Stimulated activated CD8-positive, alpha-beta memory T cell treated with anti-CD3 and anti-CD28 coated beads, Interleukin-4, amount 100 ng/mL, for 24 hours (primary cell): ENCODE results near the gene MGME1.

Source experiments
- DNase-seq: peaks from one replicate; pipeline ENCODE4 v3.0.0-alpha.2; 2020; ENCODE audit warnings: low read depth

The MGME1 gene, protein sequence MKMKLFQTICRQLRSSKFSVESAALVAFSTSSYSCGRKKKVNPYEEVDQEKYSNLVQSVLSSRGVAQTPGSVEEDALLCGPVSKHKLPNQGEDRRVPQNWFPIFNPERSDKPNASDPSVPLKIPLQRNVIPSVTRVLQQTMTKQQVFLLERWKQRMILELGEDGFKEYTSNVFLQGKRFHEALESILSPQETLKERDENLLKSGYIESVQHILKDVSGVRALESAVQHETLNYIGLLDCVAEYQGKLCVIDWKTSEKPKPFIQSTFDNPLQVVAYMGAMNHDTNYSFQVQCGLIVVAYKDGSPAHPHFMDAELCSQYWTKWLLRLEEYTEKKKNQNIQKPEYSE

DNA sequence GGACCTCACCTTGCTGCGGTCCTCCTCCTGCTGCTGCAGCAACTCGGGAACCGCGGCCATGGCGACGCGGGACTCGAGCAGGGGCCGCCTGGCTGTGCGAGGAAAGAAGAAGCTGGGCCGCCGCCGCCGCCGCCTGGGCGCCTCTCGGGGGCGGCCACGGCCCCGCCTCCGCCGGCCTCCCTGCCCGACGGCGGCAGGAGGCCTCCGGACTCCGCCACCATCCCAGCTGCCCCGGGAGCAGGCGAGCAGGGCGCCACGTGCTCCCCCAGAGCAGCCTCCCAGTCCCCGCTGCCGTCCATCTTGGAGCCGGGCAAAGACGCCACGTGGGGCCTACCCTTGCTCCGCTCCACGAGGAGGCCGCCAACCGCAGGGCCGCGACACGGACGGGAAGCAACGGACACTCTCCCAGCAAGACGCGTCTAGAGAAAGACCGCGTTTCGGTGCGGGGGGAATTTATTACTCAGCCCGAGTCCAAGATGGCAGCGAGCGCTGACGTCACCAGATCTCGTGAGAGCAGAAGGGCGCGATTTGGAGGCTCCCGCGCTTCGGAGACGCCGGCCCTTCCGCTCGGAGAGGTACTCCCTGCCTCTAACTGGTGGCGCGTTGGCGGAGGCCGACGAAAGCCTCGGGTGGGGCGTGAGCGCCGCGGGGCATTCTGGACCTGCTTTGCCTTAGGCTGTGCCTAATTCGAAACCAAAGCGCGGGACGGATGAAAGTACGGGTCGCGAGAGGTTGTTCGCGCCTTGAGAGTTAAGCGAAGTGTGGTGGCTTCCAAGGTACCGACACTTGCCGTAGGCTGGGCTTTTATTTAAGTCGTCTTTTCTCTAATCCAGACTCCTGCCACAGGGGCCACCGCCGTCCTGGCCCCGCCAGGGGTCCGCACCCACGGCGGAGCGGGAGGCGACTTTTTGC, at the start of gene MGME1, which contains the start of gene SNX5:
Gene MGME1 (plus strand): TSS at position 653 of the 912 bp plus-strand sequence. CDS start 842 bp downstream, outside the sequence.
Gene SNX5 (minus strand): TSS at position 429 of the 912 bp plus-strand sequence. CDS start 369 bp downstream, at position 60.
- DNase-seq: peak; percentile 99

DNA sequence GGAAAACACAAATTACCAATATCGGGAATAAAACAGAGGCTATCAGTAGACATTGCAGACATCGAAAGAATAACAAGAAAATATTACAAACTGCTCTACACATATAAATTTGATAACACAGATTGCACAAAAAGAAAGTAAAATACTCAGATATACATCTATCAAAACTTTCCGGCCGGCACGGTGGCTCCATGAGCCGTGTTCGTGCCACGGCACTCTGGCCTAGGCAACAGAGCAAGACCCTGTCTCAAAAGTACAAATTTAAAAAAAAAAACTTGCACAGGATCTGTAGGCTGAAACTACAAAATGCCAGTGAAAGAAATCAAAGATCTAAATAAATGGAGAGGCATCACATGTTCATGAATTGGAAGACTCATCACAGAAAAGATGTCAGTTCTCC, 49.7 kb upstream of the MGME1 start:
- no peak for DNase-seq

DNA sequence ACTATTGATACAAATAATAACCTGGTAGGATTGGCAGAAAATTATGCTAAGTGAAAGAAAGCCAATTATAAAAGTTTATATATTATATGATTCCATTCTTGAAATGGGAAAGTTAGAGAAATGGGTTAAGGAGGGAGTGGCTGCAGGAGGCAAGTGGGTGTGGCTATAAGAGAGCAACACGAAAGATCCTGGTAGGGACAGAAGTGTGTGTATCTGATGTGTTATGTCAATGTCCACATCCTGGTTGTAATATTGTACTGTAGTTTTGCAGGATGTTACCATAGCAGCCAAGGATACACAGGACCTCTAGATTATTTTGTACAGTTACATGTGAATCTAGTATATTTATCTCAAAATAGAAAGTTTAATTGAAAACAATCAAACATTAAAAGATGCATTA, 47.0 kb upstream of the MGME1 start:
- no peak for DNase-seq

DNA sequence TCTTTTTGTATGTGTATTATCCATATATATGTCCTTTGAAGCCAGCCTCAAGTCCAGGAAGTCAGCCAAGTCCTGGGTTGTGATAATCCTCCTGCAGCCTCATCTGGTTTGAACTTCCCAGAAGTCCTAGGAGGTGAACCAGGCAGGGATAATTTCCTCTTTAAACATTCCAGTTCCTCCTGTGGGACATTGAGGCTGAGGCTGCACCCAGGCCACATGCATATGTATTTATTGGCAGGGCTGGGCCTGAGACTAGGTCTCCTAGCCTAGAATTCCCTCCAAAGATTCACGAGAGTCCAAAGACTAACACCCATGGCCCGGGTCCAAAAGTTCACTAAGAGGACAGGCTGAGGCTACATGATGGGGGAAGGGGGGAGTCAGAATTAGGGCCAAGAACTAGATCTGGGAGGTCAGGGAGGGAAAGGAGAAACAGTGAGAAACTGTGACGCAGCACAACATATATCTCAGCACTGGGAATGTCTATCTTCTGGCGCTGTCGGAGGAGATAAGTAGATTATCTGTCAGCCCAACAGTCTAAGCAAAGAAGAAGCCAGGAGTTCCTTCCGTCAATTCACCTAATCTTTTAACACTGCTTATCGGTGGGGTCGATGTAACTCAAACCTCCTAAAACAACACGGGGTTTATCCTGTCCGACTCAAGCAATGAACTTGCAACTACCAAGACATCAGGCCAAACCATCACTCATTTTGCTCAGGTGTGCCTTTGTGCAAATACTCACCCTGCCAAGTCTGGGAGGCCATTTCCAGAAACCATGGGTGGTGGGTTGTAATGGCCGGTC, 43.5 kb upstream of the MGME1 start:
- DNase-seq: no peak

DNA sequence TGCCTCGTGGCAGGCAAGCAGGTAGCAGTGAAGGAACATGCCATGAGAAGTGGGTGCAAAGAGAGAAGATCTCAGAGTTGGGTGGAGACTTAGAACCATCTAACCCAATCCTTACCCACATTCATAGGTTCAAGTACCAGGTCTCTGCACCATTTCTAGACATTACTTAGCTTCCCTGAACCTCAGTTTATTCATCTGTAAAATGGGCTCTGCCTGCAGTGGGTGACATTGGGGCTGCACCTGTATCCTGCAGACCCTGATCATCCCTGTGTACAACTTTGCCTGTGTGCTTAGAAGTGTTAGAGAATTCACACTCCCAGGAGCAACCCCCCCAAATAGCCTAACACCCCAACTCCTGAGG, 42.9 kb upstream of the MGME1 start:
- no peak for DNase-seq

DNA sequence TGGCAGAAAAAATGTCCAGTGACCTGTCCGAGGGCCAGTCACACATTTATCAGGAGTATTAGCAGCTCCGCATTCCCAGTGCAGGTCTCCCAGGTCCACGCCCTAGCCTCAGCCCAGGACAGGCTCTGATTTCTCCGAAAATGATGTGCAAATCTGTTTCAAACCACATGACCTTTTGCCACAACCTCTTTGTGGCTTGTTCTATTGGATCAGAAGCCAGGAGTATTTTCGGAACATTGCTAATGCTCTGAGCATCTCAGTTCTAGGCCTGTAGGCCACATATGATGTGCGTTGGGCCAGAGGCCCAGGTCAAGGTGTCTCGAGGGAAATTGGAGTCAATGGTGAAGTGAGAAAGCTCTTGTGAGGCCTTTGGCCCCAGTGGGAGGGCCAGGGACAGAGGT, 40.6 kb upstream of the MGME1 start:
- DNase-seq: no peak

DNA sequence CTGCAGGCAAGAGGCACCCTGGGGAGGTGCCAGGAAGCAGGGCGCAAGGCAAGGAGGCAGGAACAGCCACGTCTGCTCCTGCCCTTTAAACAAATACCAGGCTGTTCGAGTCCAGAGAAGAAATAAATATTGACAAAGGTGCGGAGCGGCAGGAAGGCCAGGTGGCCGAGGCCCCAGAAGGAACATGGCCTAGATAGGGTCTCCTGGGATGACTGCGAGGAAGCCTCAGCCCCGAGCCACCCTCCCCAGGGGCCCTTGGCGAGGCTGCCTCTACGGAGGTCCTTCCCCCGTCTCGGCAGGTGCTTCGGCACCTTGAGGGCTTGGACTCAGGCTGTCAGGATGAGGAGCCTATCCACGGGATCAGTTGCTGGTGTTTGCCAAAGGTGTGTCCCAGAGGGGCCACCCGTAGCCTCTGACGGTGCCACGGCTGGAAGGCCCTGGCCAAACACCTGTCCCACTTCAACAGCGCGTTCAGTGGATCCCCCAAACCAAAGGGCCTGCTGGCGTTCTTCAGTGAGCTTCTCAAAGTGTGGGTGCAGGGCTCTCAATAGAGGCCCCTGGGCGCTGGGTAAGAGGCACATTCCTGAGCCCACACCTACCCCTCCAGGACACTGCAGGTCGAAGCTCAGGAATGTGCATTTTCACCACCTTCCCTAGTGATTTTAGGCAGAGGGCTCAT, 40.0 kb upstream of the MGME1 start:
- no peak for DNase-seq

DNA sequence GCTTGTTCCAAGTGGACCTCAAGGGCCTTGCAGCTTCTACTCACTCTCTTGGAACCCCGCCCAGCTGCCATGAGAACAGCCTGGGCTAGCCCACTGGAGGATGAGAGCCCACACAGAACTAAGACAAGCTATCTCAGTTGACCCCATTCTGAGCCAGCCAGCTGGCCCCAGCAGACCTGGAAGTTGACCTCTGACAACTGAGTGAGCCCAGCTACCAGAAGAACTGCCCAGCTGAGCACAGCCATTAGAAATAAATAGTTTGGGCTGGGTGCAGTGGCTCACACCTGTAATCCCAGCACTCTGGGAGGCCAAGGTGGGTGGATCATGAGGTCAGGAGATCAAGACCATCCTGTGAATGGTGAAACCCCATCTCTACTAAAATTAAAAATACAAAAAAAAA, 37.3 kb upstream of the MGME1 start:
- no peak for DNase-seq

DNA sequence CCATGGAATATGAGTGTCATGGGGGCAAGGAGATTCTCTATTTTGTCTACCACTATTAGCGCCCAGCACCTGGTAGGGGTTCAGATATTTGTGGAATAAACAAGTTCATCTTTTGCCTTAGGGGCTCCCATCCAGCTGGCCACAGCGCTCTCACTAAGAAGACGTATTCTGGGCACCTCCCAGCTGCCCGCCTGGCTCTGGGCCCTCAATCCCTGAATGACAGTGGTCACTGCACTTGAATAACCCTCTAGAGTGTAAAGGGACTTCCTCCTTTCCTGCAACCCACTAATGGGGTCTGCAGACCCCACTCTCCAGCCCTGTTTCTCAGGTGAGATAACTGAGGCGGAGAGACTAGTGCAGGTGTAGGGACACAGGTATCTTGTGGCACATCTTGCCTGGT, 36.4 kb upstream of the MGME1 start:
- no peak for DNase-seq

DNA sequence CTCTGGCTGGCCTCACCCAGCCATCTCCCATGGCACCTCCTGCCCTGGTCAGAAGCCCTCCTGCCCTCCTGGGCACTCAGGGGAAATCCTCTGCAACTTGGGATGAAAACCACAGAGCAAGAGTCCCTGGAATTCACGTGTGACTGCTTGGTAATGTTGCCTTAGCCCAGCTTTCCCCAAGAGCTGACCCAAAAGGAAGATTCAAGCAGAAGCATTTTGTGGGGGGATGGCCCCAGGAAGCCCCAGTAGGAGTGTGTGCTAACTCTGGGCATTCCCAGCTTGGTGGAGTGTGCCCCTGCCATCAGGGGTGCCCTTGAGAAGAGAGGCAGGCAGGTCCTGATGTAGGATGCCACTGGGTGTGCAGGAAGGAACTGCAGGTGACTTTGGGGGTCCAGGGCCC, 35.7 kb upstream of the MGME1 start:
- no peak for DNase-seq

DNA sequence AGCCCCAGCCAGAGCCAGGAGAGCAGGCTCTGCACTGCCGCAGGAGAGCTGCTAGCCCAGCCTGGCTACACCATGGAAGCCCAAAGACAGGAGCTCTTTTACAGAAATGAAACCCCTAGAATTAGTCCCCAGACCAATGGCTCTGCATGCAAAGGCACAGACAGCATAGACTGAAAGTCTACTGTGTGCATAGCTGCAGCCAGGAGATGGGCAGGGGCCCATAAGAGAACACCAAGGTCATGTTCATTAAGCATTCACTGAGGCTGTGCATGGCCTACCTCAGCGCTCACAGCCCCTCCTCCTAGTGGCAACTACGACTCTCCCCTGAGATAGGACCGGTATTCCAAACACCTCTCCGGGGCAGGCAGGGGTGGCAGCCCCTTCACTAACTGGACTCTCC, 35.1 kb upstream of the MGME1 start:
- DNase-seq: no peak

DNA sequence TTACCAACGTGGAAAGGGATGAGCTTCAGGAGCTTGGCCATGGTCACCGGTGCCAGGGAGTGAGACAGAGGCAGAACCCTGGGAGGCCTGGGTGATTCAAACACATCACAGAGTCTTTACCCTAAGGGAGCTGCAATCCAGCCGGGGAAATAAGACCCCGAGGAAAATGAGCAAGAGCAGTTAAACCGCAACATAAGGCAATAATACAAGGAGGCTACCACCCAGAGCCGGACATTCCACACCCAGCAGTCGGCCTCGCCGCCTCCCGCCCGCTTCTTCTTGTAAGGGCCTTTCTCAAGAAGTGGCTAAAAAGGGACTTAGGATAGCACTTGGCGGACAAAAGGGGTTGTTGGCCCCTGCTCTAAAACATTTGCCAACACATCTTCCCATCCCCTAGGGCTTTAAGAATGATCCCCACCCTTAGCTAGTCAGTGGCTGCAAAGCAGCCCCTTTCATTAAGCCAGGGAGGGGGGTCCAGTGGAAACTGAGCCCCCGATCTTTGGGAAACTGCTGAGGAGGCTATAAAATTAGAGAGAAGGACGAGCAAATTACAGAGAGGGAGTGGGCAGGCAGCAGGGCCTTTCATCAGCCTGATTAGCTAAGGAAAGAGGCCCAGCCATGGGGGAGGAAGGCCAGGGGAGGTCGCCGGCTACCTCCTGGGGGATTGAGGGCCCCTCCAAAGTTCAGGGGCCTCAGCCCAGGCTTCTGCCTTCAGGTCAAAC, 34.5 kb upstream of the MGME1 start:
- DNase-seq: no peak

DNA sequence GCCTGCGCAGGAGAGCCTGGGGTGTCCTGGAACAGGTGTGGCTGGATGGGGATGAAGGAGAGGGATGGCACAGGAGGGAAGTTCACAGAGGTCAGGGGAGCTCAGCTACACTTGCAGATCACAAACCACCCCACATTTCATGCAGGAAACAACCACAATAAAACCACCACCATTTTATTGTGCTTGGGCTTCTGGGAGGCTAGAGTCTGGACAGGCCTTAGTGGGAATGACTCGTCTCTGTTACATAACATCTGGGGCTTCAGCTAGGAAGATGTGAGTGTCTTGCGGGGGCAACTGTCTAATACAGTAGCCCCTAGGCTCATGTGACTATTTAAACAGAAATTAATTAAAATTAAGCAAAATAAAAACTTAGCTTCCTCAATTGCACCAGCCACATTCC, 33.6 kb upstream of the MGME1 start:
- DNase-seq: no peak

DNA sequence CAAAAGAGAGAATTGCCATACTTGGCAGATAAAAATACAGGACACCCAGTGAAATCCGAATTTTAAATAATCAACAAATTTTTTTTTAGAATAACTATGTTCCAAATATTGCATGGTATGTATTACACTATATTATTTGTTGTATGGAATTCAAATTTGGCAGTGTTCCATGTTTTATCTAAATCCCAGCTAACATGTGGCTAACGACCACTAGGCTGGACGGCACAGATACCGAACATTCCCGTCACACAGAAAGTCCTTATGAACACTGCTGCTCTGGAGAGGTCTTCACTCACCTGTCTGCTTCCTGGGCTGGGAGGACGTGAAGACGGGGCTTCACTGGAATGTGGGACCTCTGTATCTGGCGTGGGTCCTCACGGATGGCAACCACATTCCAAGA, 33.1 kb upstream of the MGME1 start:
- DNase-seq: no peak

DNA sequence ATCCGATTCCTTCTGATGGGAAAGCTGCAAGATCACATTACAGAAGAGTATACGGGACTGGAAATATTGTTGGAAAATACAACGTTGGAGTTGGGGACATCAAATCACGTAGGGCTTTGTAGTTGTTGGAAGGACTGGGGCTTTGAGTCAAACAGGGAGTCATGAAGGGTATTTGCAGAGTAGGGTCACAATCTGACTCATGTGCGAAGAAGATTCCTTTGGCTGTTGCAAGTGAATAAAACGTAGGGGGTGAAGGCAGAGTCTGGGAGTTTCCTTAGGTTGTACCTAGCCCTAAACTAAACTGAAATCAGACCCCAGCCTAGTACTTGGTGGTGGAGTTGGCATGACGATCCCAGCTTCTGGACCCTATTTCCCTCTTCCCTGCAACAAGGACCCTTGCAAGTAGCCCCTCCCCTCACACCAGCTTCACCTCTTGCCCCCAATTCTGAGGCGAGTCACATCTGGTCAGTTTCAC, 32.5 kb upstream of the MGME1 start:
- no peak for DNase-seq

DNA sequence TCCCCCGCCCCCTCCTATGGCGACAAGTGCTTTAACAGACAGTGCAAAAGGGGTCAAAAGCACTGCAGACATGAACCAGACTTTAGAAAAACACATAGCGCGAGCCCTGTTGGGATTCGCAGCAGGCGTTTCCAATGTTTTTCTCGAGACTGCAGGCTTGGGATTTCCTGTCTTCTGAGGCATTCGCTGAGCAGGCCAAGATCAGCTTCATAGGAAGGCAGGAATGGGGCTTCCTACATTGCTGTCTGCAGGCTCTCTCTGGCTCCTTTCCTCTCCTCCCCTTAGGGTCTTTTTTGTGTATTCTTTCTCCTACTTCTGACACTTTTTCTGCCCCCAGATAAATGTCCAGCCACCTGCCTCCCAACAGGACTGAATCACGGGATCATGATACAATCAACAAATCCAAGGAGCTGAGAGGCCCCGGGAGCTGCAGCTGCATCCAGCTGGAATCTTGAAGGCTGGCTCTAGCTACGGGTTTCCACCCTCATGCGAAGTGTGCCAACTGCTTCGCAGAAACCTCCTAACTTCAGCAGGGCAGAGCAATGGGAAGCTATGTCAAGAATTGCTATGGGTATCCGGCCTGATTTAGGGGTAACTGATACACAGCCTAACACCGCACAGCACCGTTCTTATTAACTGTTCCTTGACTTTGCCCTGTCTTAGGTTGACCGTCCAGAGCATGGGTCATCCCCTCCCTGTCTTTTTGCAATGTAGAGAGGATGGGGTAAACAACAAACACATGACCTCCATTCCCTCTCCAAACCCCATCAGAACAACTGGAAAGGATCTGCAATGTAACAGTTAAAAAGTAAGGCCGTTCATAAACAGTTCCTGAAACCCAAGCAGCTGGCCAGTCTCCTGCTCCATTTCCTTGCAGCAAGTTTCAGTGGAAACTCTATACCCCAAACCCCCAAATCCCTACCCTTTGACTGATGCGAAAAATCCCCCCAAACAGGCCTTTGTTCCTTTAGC, 31.8 kb upstream of the MGME1 start:
- no peak for DNase-seq

DNA sequence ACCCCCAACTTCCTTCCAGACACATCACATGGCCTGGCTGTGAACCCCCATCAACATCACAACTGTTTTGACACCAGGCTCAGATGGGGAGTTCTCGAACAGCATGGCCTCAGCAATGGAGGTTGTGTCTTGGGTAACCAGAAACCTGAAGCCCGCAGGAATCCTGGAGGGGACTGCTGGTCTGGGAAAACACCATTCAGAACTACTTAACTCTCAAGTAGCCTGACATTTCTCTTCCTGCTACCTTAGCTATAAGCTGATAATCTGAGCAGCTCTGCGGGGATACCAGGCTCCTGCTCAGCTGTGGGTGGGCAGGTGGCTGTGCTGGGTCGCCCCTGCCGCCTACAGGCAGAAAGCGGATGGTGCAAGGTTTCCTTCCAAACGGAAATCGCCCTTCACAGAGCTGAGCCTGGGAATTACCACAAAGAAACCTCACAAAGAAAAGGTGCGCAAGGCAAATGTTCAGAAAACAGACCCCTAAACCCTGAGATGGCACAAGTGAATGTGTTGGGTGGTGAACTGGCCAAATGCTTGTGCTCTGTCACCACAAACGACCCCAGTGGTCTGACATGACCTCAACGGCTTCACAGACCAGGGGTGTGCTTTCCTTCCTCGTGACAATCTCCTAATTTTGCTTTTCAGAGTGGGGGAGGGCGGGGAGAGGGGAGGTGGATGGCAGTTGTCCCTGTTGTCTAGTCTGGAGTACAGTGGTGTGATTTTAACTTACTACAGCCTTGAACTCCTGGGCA, 29.8 kb upstream of the MGME1 start:
- DNase-seq: peak; percentile 33

DNA sequence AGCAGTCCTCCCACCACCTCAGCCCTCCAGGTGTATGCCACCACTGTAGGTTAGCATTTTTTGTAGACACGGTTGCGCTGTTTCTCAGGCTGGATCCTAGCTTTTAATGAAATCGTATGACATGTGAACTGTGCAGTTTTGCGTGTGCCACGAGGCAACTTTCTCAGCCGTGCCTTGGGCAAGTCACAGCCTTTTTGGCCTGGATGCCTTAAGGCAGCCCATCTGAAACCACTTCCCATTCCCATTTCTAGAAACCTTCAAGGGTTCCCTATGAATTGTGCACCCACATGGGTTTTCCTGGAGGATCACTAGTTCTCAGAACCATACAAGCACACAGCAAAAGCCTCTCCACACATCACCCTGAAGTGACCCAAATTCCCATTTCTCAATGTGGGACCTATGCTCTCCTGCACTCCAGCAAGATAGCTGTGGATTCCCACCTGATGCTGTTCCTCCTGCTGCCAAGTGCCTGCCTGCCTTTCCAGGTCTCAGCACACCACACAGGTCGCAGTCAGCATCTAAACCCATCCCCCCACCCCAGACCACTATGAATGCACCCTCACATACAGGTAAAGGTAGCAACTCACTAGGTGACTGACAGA, 29.1 kb upstream of the MGME1 start:
- no peak for DNase-seq
